ENCODE data around the gene TRMO. TPM values are rescaled to one million over a fixed set of nuclear protein-coding genes. Genes with fewer than 3 reads are reported as not detected.

Gene TRMO
- total and polyA plus RNA-seq, 9 of the 15 experiments (the other 6 are each of a cell fraction or from before 2014, with no cell fraction given): 5.6 to 22.4 (median 16.2) TPM

GRCh38 chr9:97921959-97922724, at the start of gene TRMO (continued):
- TF ChIP-seq ATF6 (CRISPR knock-in tag; IDR thresholded peaks at IDR 0.05) (peak; percentile 17), KDM1A (IDR thresholded peaks at IDR 0.05) (no peak), MCM2 (IDR thresholded peaks at IDR 0.05; ENCODE audit: low read depth) (no peak), KDM2B (CRISPR knock-in tag; IDR thresholded peaks at IDR 0.05) (no peak), MTA1 (IDR thresholded peaks at IDR 0.05; ENCODE audit: borderline replicate concordance) (peak; percentile 95), MNT (conservative IDR thresholded peaks at IDR 0.05) (peak; percentile 99 to 100), ETS1 (conservative IDR thresholded peaks at IDR 0.05; ENCODE audit: control insufficient read depth, low read depth, low read length) (peak; percentile 52; the same call in 1 of the 2 replicates), ARHGAP35 (IDR thresholded peaks at IDR 0.05; ENCODE audit: partially characterized antibody) (no peak), CCNT2 (IDR thresholded peaks at IDR 0.05; ENCODE audit: borderline replicate concordance, extremely low read depth, insufficient read length, low read depth, low read length) (no peak), MTA3 (IDR thresholded peaks at IDR 0.05; ENCODE audit: borderline replicate concordance) (peak; percentile 98), SIN3B (IDR thresholded peaks at IDR 0.05; ENCODE audit: low read depth) (peak; percentile 100), NUFIP1 (IDR thresholded peaks at IDR 0.05; ENCODE audit: partially characterized antibody) (no peak), U2AF1 (optimal IDR thresholded peaks at IDR 0.05; ENCODE audit: low read depth, low read length) (no peak), ZNF121 (CRISPR knock-in tag; conservative IDR thresholded peaks at IDR 0.05) (no peak), ZFP1 (CRISPR knock-in tag; IDR thresholded peaks at IDR 0.05) (no peak), BCL6 (CRISPR knock-in tag; IDR thresholded peaks at IDR 0.05) (0 out of 2 replicates have a peak, but pooled peaks have one; percentile 41), ILF3 (IDR thresholded peaks at IDR 0.05; ENCODE audit: borderline replicate concordance) (no peak; the same call in 1 of the 2 replicates), CSDE1 (IDR thresholded peaks at IDR 0.05) (peak in 1 of 2 experiments; percentile 96; a peak in 2 of 4 replicates), ZNF584 (CRISPR knock-in tag; IDR thresholded peaks at IDR 0.05; ENCODE audit: low read depth) (peak; percentile 95), KDM5B (IDR thresholded peaks at IDR 0.05; ENCODE audit: insufficient replicate concordance, low read depth, low read length) (peak; percentile 100), ZBED1 (IDR thresholded peaks at IDR 0.05) (peak; percentile 81; the same call in 1 of the 2 replicates), POLR3A (IDR thresholded peaks at IDR 0.05; ENCODE audit: borderline replicate concordance, extremely low read depth, insufficient read depth, insufficient read length) (no peak), HNRNPL (IDR thresholded peaks at IDR 0.05; ENCODE audit: low read depth, low read length) (no peak), FUS (optimal IDR thresholded peaks at IDR 0.05; ENCODE audit: low read depth, low read length) (no peak), TCF7L2 (IDR thresholded peaks at IDR 0.05; ENCODE audit: low read depth, low read length) (no peak)
